H9 (cell line): Measurements from ENCODE around the gene MAP7. TPM values are rescaled to one million over a fixed set of nuclear protein-coding genes. Genes with fewer than 3 reads are reported as not detected.

Experiments
- DNase-seq: peaks from one replicate; pipeline ENCODE4 v3.0.0-alpha.2; 2017
- H2AFZ ChIP-seq: one replicate; pipeline ENCODE4 v1.6.1; 2013; ENCODE audit warnings: mild to moderate bottlenecking, low read length, control low read depth, moderate library complexity
- H2AK5ac ChIP-seq: 2 replicates; pipeline ENCODE4 v1.6.1; 2013; ENCODE audit warnings: low read length, control low read depth, mixed read lengths; ENCODE audit not compliant: insufficient read length
- H2BK120ac ChIP-seq: one replicate; pipeline ENCODE4 v1.6.1; 2013; ENCODE audit warnings: low read depth, mild to moderate bottlenecking, low read length, control low read depth, inconsistent platforms; ENCODE audit not compliant: poor library complexity, severe bottlenecking
- H2BK12ac ChIP-seq: 2 replicates; pipeline ENCODE4 v1.6.1; 2013; ENCODE audit warnings: low read length, control low read depth, mixed read lengths, low read depth; ENCODE audit not compliant: insufficient read length
- H2BK15ac ChIP-seq: 2 replicates; pipeline ENCODE4 v1.6.1; 2013; ENCODE audit warnings: low read depth, low read length, control low read depth
- H2BK20ac ChIP-seq: one replicate; pipeline ENCODE4 v1.6.1; 2013; ENCODE audit warnings: low read depth, mild to moderate bottlenecking, low read length, control low read depth, inconsistent platforms; ENCODE audit not compliant: poor library complexity, severe bottlenecking
- H2BK5ac ChIP-seq: 2 replicates; pipeline ENCODE4 v1.6.1; 2013; ENCODE audit warnings: low read length, control low read depth, mixed read lengths; ENCODE audit not compliant: insufficient read length
- H3K14ac ChIP-seq: 2 replicates; pipeline ENCODE4 v1.6.1; 2013; ENCODE audit warnings: low read length, control low read depth; ENCODE audit not compliant: insufficient read depth
- H3K18ac ChIP-seq: 2 replicates; pipeline ENCODE4 v1.6.1; 2013; ENCODE audit warnings: low read depth, mild to moderate bottlenecking, mixed read lengths, low read length, control low read depth; ENCODE audit not compliant: insufficient read length
- H3K23ac ChIP-seq: 2 replicates; pipeline ENCODE4 v1.6.1; 2013; ENCODE audit warnings: low read length, control low read depth, mixed read lengths, low read depth; ENCODE audit not compliant: insufficient read length
- H3K23me2 ChIP-seq: 2 replicates; pipeline ENCODE4 v1.6.1; 2013; ENCODE audit warnings: low read depth, mild to moderate bottlenecking, mixed read lengths, low read length, control low read depth; ENCODE audit not compliant: insufficient read length, poor library complexity, severe bottlenecking
- H3K27ac ChIP-seq: 2 replicates; pipeline ENCODE4 v1.5.1; 2013; ENCODE audit warnings: low read length, control low read depth, mixed read lengths, low read depth; ENCODE audit not compliant: insufficient read length
- H3K27me3 ChIP-seq: 2 replicates; pipeline ENCODE4 v1.6.1; 2013; ENCODE audit warnings: low read length, control low read depth, inconsistent platforms; ENCODE audit not compliant: insufficient read depth
- H3K4ac ChIP-seq: 2 replicates; pipeline ENCODE4 v1.6.1; 2013; ENCODE audit warnings: low read depth, mild to moderate bottlenecking, control low read depth, inconsistent platforms, low read length, moderate library complexity
- H3K4me1 ChIP-seq: 2 replicates; pipeline ENCODE4 v1.6.1; 2013; ENCODE audit warnings: low read length, control low read depth, inconsistent platforms; ENCODE audit not compliant: insufficient read depth
- H3K4me2 ChIP-seq: 2 replicates; pipeline ENCODE4 v1.6.1; 2013; ENCODE audit warnings: low read length, control low read depth, mixed read lengths; ENCODE audit not compliant: insufficient read length, insufficient read depth
- H3K56ac ChIP-seq: 2 replicates; pipeline ENCODE4 v1.6.1; 2013; ENCODE audit warnings: low read depth, mild to moderate bottlenecking, mixed read lengths, low read length, control low read depth; ENCODE audit not compliant: insufficient read length
- H3K79me1 ChIP-seq: 2 replicates; pipeline ENCODE4 v1.6.1; 2013; ENCODE audit warnings: low read depth, mild to moderate bottlenecking, moderate library complexity, low read length, control low read depth, inconsistent platforms; ENCODE audit not compliant: insufficient read depth, poor library complexity, severe bottlenecking
- H3K79me2 ChIP-seq: 2 replicates; pipeline ENCODE4 v1.6.1; 2013; ENCODE audit warnings: low read length, control low read depth, inconsistent platforms; ENCODE audit not compliant: insufficient read depth
- H3K9ac ChIP-seq: 2 replicates; pipeline ENCODE4 v1.6.1; 2013; ENCODE audit warnings: low read length, control low read depth, mixed read lengths; ENCODE audit not compliant: insufficient read length; ENCODE audit errors: extremely low read depth
- H3K9me3 ChIP-seq: one replicate; pipeline ENCODE4 v1.6.1; 2013; ENCODE audit warnings: low read depth, low read length, inconsistent platforms; ENCODE audit not compliant: control insufficient read depth
- H3T11ph ChIP-seq: one replicate; pipeline ENCODE4 v1.6.1; 2013; ENCODE audit warnings: mild to moderate bottlenecking, low read length, control low read depth, inconsistent platforms
- H4K20me1 ChIP-seq: one replicate; pipeline ENCODE4 v1.6.1; 2013; ENCODE audit not compliant: control insufficient read depth, insufficient read length, insufficient read depth
- H4K5ac ChIP-seq: 2 replicates; pipeline ENCODE4 v1.6.1; 2013; ENCODE audit warnings: low read depth, mild to moderate bottlenecking, mixed read lengths, low read length, control low read depth; ENCODE audit not compliant: insufficient read length
- H4K8ac ChIP-seq: replicated peaks from 2 replicates; pipeline ENCODE4 v1.6.1; 2013; ENCODE audit warnings: low read length, control low read depth, mixed read lengths, low read depth; ENCODE audit not compliant: insufficient read length
- H4K91ac ChIP-seq: 2 replicates; pipeline ENCODE4 v1.6.1; 2013; ENCODE audit warnings: low read depth, mild to moderate bottlenecking, moderate library complexity, mixed read lengths, low read length, control low read depth; ENCODE audit not compliant: insufficient read length
- H3K27ac Mint-ChIP-seq, 3 experiments: 2 replicates in 2 of 3; 3 replicates in 1 of 3; pipeline ENCODE4 v1.8.0; 2020 to 2021; ENCODE audit warnings: mixed read lengths in 3 of 3, mild to moderate bottlenecking in 1 of 3, moderate library complexity in 1 of 3
- H3K27me3 Mint-ChIP-seq: 2 replicates; pipeline ENCODE4 v1.8.0; 2021; ENCODE audit warnings: low read depth, mild to moderate bottlenecking, moderate library complexity, mixed read lengths
- H3K36me3 Mint-ChIP-seq, 3 experiments: 2 replicates in 2 of 3; 3 replicates in 1 of 3; pipeline ENCODE4 v1.8.0; 2020 to 2021; ENCODE audit warnings: low read depth in 3 of 3, mixed read lengths in 3 of 3; ENCODE audit not compliant: insufficient read depth in 1 of 3
- H3K4me1 Mint-ChIP-seq, 2 experiments: 2 replicates each; pipeline ENCODE4 v1.8.0; 2020; ENCODE audit warnings: mixed read lengths in 2 of 2
- H3K4me3 Mint-ChIP-seq, 2 experiments: 2 replicates in 1 of 2; 3 replicates in 1 of 2; pipeline ENCODE4 v1.8.0; 2020 to 2021; ENCODE audit warnings: mild to moderate bottlenecking in 2 of 2, mixed read lengths in 2 of 2, moderate library complexity in 1 of 2
- H3K9me3 Mint-ChIP-seq, 2 experiments: 2 replicates in 1 of 2; 3 replicates in 1 of 2; pipeline ENCODE4 v1.8.0; 2020; ENCODE audit warnings: mild to moderate bottlenecking in 2 of 2, mixed read lengths in 2 of 2, moderate library complexity in 1 of 2
- CTCF ChIP-seq: fragments of 200-600 bp; sonication (generic); conservative IDR thresholded peaks from 3 replicates; pipeline ENCODE4 v1.8.0; 2021; ENCODE audit warnings: antibody characterized with exemption, mild to moderate bottlenecking
- WGBS: extraction: QIAGEN DNeasy Blood & Tissue Kit; methylation state at CpG from one replicate; pipeline ENCODE4 v1.1.7; 2013; ENCODE audit warnings: missing lambda C conversion rate, low lambda C conversion rate, mixed read lengths; ENCODE audit not compliant: insufficient read length; ENCODE audit errors: extremely low coverage; 5-methylcytosine and 5-hydroxymethylcytosine counted together
- total RNA-seq: library from RNA; stranded (reverse); gene quantifications from 2 replicates; pipeline ENCODE4 v1.2.1, GENCODE V29; 2021

MAP7 gene
- total RNA-seq, 1 experiment from 2014 or later = 51.1 TPM

GRCh38 chr6:136337121-136337520 lies 213.1 kb downstream of the MAP7 start:
- Mint-ChIP-seq H3K4me1 (peaks cover 6 to 10% of the 10 kb centered on the region in 2 experiments; a peak in 3 of 4 replicates), H3K9me3 (no peaks in the 10 kb centered on the region), H3K27ac (no peak overlapping the region), H3K27me3 (no peaks in the 10 kb centered on the region), H3K4me3 (no peak overlapping the region), H3K36me3 (peaks cover 0 to 2% (median 0%) of the 10 kb centered on the region in 3 experiments; a peak in 2 of 7 replicates)
- Histone ChIP-seq H4K91ac (no peak overlapping the region), H3T11ph (no peak overlapping the region), H2AK5ac (no peak overlapping the region), H3K27me3 (no peaks in the 10 kb centered on the region), H4K20me1 (no peaks in the 10 kb centered on the region), H3K56ac (no peak overlapping the region), H3K14ac (no peak overlapping the region), H3K79me1 (no peaks in the 10 kb centered on the region), H3K23ac (no peak overlapping the region), H3K79me2 (no peaks in the 10 kb centered on the region), H2BK15ac (no peak overlapping the region), H3K4me2 (no peak overlapping the region), H3K4me1 (no peaks in the 10 kb centered on the region), H3K27ac (no peak overlapping the region), H3K23me2 (no peaks in the 10 kb centered on the region), H2BK12ac (no peak overlapping the region), H3K18ac (no peak overlapping the region), H2BK20ac (no peak overlapping the region), H4K5ac (no peak overlapping the region), H2BK5ac (no peak overlapping the region), H2BK120ac (no peak overlapping the region), H4K8ac (no peak overlapping the region), H3K9me3 (no peaks in the 10 kb centered on the region), H3K9ac (no peak overlapping the region), H3K4ac (no peak overlapping the region), H2AFZ (no peak overlapping the region)
- DNase-seq = no peak
- no peak for TF ChIP-seq CTCF
- WGBS = no CpG with 5 or more reads among the region's 3 CpGs
